Hematopoietic multipotent progenitor cell treated with erythropoietin and hydrocortisone succinate and interleukin-3 and kit ligand, for 6 days (in vitro differentiated cells): ENCODE measurements around the gene RAD50.

Experiments
- DNase-seq: peaks from one replicate; pipeline ENCODE4 v3.0.0-alpha.2; 2015

Gene RAD50

GRCh38 chr5:132639706-132640130 is 82.9 kb downstream of the RAD50 start:
- no peak for DNase-seq

DNA sequence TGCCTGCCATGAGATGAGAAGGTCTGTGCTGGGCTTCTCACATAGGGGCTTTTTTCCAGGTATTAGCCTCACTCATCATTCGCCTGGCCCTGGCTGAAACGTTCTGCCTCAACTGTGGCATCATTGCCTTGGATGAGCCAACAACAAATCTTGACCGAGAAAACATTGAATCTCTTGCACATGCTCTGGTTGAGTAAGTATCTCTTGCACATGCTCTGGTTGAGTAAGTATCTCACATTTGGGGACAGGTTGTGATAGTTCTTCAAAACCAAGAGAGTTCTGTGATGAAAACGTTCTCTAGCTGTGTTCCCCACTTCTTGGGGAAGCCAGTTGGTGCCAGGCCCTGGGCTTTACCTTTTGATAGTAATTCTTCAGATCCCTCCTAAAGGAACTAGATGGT is 83.8 kb downstream of the RAD50 start:
- DNase-seq = no peak

DNA sequence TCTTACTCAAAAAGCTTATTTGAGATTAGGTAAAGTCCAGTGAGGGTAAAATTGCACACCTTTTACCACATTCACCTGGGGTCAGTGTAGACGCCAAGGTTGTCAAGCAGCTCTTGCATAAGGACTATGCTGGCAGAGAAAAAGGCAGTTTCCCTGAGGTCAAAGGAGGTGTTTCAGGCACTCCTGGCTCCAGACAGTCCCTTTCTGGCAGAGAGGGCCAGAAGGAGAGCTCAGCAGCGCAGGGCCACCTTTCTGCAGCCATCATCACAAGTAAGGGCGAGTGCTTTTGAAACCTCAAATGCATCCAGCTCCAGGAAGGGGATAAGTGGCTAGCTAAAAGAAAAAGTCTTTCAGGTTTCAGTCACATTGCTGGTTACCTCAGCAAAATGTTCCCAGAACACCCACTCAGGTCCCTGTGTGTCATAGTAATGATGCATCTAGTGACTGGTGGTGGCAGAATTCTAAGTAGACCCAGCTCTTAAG is 84.5 kb downstream of the RAD50 start:
- DNase-seq = no peak

DNA sequence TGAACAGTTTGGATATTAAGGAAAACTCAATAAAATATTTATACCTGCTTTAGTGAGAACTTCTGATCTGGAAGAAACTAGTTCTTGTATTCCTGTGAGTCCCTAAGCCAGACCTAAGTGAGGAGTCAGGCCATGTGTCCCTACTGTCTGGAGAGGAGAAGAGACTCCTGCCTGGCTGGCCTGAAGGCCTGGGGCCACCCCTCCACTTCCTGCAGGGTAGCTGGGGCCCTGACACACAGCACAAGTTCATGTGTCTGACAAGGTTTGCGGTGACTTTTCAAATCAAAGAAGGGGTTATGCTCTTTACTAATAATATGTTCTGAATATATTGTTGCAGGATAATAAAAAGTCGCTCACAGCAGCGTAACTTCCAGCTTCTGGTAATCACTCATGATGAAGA is 85.1 kb downstream of the RAD50 start:
- no peak for DNase-seq

DNA sequence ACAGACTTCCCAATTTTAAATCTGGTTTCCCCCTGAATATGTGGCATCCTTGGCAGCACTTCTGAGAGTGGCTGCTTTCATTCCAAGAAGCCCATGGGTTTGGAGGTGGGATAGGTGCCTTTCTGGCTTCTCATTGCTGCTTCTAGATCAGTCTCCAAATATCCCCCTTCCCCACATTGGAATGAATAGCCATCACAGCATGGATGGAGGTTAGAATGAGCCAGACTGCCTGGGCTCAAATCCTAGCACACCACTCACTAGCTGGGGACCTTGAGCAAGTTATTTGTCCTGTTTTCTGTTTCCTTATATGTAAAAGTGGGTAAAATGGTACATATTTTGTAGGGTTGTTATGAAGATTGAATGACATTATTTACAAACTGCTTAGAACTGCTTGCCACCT is 87.4 kb downstream of the RAD50 start:
- no peak for DNase-seq

- DNase-seq = no peak
Measured at GRCh38 chr5:132646583-132647266, 89.9 kb downstream of the RAD50 start.

DNA sequence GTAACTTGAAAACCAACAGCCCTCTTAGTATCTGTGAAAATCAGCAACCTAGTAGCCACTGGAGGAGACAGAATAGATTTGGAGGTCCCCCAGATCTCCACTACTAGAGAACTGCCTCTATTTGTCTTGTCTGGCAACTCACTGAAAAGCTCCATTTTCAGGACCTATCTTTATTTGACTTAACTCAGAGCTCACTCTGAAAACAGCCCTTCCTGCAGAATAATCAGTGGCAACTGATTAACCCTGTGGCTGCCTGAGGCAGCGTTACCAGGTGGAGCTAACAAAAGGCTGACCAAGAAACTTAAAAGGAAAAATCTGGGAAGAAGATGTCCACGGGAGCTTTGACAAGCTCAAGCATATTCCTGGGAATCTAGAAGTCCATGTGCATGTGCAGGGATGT is 90.7 kb downstream of the RAD50 start:
- no peak for DNase-seq

DNA sequence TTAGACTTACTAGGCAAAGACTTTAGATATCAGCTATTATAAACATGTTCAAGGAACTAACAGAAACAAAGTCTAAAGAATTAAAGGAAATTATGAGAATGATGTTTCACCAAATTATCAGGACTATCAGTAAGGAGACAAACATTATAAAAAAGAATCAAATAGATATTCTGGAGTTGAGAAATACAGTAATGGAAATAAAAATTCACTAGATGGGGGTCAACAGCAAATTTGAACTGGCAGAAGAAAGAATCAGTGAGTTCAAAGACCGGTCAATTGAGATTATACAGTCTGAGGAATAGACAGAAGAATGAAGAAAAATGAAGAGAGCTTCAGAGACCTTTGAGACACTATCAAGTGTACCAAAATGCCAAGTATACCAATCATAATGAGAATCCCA is 91.6 kb downstream of the RAD50 start:
- DNase-seq = no peak

DNA sequence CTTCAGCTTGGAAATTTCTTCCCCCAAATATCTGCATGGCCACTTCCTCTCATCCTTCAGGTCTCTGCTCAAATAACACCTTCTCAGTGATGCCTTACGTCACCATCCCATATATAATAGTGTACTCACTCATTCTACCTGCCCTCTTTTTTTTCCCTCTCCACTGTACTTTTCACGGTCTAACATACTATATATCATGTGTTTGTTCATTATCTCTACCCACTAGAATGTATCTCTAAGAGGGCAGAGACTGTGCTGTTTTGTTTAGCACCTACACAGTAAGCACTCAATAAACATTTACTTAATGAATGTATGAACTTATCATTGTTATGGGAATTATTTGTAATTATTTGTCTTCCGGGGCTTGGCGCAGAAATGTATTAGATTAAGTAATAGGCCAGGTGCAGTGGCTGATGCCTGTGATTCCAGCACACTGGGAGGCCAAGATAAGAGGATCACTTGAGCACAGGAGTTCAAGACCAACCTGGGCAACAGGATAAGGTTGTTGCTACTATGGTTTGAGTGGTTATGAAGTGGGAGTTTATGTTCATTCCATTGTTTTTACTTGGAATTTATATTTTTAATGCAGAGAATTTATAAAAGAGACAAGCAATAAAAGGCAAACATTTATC is 95.2 kb downstream of the RAD50 start:
- peak; percentile 79 for DNase-seq

GRCh38 chr5:132653716-132654115 is 96.9 kb downstream of the RAD50 start:
- DNase-seq = no peak

DNA sequence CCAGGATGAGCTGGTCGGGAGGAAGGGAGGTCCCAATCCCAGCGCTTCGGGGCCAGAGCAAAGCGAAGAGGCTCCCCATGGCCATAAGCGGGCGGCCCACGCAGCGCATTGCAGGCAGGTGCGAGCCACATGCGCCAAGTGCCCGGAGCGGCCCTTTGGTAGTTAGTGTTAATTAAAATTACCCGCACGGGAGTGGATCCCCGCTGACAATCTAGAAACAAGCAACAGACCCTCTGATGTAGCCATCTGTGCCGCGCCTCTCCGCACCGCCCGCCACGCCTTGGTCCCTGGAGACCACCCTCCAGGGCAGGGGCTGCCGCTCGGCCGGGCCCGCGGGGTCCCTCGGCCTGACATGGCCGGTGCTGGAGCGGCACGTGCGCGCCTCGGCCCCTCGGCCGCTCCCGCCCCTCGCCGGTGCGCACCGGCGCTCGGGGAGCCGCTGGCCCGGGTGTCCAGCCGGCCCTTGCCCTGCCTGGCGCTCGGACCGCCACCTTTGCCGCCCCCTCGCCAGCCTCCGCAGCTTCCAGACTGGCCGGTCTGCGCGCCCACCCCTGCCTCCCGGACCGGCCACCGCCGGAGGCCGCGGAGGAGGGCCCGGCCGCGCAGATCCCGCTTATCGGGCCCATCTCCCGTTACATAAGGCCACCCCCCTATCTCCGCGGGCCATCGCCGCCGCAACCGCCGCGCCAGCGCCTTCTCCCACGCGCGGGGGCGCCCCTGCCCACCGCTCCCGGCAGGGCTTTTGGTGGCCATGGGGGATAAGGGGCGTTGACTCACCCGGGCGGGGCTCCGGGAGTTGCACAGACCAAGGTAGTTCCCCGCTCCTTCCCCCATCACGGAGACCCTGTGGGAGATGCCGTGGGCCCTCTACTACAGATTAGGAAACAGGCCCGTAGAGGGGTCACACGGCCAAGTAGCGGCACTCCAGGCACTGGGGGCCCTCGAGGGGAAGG is 99.3 kb downstream of the RAD50 start:
- DNase-seq = peak; percentile 58

DNA sequence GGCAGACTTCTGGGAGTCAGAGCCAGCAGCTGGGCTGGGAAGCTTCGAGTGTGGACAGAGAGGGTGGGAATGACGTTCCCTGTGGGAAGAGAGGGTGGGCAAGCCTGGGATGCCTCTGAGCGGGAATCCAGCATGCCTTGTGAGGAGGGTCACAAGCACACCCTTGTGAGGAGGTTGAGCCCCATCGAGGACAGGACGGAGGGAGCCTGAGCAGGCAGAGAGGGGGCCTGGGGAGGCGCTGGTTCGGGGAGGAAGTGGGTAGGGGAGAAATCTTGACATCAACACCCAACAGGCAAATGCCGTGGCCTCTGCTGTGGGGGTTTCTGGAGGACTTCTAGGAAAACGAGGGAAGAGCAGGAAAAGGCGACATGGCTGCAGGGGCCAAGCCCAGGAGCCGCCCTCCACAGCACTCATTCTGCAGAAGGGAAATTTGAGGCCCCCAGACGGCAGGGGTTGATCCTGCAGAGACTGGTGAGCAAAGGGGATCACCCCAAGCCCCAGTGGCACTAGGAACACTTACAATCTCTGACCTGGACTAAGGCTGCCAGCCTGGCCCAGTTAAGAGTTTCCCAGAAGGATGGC is 100.1 kb downstream of the RAD50 start:
- no peak for DNase-seq

- DNase-seq = peak; percentile 35
Measured at GRCh38 chr5:132657676-132658380, 101.1 kb downstream of the RAD50 start, which contains the start of gene IL13. Gene IL13 (plus strand): TSS chr5:132658173. CDS start chr5:132658187, 14 bp downstream.

DNA sequence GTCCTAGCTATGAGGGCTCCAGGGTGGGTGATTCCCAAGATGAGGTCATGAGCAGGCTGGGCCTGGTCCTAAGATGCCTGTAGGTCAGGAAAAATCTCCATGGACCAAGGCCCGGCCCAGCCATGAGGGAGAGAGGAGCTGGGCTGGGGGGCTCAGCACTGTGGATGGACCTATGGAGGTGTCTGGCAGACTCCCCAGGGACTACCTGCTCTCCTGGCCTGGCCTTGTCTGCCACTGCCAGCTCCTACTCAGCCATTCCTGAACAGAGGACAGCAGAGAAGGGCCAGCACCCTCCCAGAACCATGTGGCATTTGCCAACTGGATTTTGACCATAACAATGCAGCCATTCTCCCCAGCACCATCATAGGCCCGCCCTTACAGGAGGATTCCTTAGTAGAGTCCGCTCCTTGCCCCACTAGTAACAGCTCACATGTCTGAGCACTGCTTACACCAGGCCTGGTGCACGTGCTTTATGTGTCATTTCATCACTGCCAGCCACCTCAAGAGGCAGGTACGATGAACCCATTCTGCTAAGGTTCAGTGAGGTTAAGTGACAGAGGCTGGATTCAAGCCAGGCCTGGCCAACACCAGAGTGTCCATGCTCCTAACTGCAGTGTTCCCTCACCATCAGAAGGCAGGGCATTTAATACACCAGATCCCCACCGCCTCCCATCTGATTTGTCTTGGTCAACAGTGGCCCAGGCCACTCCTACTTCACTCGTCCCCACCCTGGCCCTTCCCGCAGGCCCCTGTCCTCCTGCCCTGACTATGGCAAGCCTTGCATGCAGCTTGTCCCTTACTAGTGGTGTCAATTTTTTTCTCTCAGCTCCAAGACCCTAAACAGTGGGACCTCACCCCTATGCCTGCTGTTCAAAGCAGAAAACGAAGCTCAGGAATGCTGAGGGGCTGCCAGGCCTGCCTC is 101.9 kb downstream of the RAD50 start:
- no peak for DNase-seq

- DNase-seq = no peak
Measured at GRCh38 chr5:132659598-132660493, 103.1 kb downstream of the RAD50 start.

- DNase-seq = peak; percentile 49
Measured at GRCh38 chr5:132661231-132662003, 104.6 kb downstream of the RAD50 start.

- DNase-seq = no peak
Measured at GRCh38 chr5:132662004-132662401, 105.2 kb downstream of the RAD50 start.

GRCh38 chr5:132662925-132663770 is 106.4 kb downstream of the RAD50 start:
- DNase-seq = peak; percentile 66
